Retinal pigment epithelial cell (primary cell): ENCODE results near the gene RUNX3.

ENCODE experiments used
- DNase-seq: peaks from one replicate; pipeline ENCODE4 v3.0.0-alpha.2; 2010; ENCODE audit warnings: low read depth
- H3K4me3 ChIP-seq: 2 replicates; pipeline ENCODE4 v1.5.1; 2011; ENCODE audit warnings: mild to moderate bottlenecking, low read length, control low read depth, moderate library complexity
- TF ChIP-seq, protein P1 (sequence below): conservative IDR thresholded peaks from 2 replicates; pipeline ENCODE4 v1.5.1; 2011; ENCODE audit warnings: low read depth, low read length, control low read depth, inconsistent platforms

Gene RUNX3

GRCh38 chr1:24861821-24862727 is 68.0 kb downstream of the RUNX3 start:
- no peak for DNase-seq
- TF ChIP-seq, protein P1, sequence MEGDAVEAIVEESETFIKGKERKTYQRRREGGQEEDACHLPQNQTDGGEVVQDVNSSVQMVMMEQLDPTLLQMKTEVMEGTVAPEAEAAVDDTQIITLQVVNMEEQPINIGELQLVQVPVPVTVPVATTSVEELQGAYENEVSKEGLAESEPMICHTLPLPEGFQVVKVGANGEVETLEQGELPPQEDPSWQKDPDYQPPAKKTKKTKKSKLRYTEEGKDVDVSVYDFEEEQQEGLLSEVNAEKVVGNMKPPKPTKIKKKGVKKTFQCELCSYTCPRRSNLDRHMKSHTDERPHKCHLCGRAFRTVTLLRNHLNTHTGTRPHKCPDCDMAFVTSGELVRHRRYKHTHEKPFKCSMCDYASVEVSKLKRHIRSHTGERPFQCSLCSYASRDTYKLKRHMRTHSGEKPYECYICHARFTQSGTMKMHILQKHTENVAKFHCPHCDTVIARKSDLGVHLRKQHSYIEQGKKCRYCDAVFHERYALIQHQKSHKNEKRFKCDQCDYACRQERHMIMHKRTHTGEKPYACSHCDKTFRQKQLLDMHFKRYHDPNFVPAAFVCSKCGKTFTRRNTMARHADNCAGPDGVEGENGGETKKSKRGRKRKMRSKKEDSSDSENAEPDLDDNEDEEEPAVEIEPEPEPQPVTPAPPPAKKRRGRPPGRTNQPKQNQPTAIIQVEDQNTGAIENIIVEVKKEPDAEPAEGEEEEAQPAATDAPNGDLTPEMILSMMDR: no peak
- no peak overlapping the region for H3K4me3 ChIP-seq

GRCh38 chr1:24860841-24861240 is 69.2 kb downstream of the RUNX3 start:
- DNase-seq: no peak
- no peak overlapping the region for H3K4me3 ChIP-seq
- TF ChIP-seq, protein P1: no peak

GRCh38 chr1:24859063-24860010 is 70.7 kb downstream of the RUNX3 start:
- H3K4me3 ChIP-seq: no peak overlapping the region
- TF ChIP-seq, protein P1: no peak
- DNase-seq: no peak

DNA sequence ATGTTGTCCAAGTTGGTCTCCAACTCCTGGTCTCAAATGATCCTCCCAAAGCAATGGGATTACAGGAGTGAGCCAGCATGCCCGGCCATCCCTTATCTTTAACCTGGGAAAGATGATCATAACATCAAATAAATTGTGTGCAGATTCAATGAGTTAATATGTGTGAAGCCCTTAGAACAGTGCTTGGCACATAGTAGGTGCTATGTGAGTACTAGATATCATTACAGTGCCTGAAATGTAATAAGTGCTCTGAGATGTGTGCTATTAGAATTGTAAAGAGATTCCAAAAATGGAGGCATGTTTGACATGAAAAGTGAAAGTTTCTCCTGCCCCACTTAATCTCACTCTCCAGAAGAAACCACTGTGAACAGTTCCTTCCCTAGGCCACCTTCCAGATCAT is 71.8 kb downstream of the RUNX3 start:
- TF ChIP-seq, protein P1: no peak
- no peak for DNase-seq
- H3K4me3 ChIP-seq: no peak overlapping the region

GRCh38 chr1:24857507-24858133 is 72.5 kb downstream of the RUNX3 start:
- no peak overlapping the region for H3K4me3 ChIP-seq

DNA sequence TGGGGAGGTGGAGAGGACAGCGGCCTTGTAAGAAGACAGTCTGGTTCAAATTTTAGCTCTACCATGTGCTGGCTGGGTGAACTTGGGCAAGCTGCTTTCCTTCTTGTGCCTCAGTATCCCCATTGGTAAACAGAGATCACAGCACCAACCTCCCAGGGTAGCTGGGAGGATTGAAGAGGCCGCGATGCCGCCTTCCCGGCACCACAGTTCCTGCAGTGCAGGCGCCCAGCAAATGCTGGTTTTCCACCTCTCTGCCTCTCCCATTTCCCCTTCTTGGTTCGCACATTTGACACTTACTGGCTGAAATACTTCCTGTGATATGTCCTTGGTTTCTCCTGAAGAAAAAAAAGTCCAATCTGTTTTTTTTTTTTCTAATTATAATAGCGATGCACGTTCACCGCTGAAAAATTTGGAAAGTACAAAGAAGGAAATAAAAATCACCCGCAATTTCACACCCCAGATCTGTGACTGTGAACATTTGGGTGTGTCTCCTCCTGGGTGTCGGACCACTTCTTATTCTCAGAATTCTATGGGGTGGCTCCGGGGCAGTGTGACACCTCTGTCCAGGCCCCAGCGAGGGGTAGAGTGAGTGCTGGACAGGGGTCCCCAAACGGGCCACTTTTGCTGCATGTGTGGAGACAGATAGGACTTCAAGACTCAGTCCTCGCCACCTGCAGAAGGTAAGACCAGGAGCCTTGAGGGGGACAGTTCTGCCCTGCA is 73.1 kb downstream of the RUNX3 start:
- no peak overlapping the region for H3K4me3 ChIP-seq
- no peak for DNase-seq
- TF ChIP-seq, protein P1: no peak

More at GRCh38 chr1:24857507-24858133, 72.5 kb downstream of the RUNX3 start:
- DNase-seq: no peak
- TF ChIP-seq, protein P1: peak; percentile 2
